Effector memory CD4-positive, alpha-beta T cell (primary cell): Measurements from ENCODE around the gene ESPNL.

Experiments used
- DNase-seq, 3 donors: peaks; one replicate each; pipeline ENCODE4 v3.0.0-alpha.2; 2020
- H3K27ac ChIP-seq: 2 replicates; pipeline ENCODE4 v1.7.0; 2013; ENCODE audit warnings: mild to moderate bottlenecking, low read length, moderate library complexity; ENCODE audit not compliant: insufficient read depth, poor library complexity, severe bottlenecking
- H3K27me3 ChIP-seq: replicated peaks from 2 replicates; pipeline ENCODE4 v1.7.0; 2013; ENCODE audit warnings: mild to moderate bottlenecking, low read length; ENCODE audit not compliant: insufficient read depth, control insufficient read depth, poor library complexity, severe bottlenecking
- H3K36me3 ChIP-seq: 2 replicates; pipeline ENCODE4 v1.7.0; 2013; ENCODE audit warnings: mild to moderate bottlenecking, low read length, moderate library complexity; ENCODE audit not compliant: control insufficient read depth, insufficient read depth
- H3K4me1 ChIP-seq: 2 replicates; pipeline ENCODE4 v1.7.0; 2013; ENCODE audit warnings: low read length, mild to moderate bottlenecking; ENCODE audit not compliant: control insufficient read depth, insufficient read depth, poor library complexity, severe bottlenecking
- H3K4me3 ChIP-seq: 2 replicates; pipeline ENCODE4 v1.7.0; 2013; ENCODE audit warnings: low read length, low read depth, mild to moderate bottlenecking; ENCODE audit not compliant: insufficient read depth, poor library complexity, severe bottlenecking
- H3K9me3 ChIP-seq: 2 replicates; pipeline ENCODE4 v1.7.0; 2013; ENCODE audit warnings: mild to moderate bottlenecking, low read length, moderate library complexity; ENCODE audit not compliant: control insufficient read depth

Gene ESPNL

DNA sequence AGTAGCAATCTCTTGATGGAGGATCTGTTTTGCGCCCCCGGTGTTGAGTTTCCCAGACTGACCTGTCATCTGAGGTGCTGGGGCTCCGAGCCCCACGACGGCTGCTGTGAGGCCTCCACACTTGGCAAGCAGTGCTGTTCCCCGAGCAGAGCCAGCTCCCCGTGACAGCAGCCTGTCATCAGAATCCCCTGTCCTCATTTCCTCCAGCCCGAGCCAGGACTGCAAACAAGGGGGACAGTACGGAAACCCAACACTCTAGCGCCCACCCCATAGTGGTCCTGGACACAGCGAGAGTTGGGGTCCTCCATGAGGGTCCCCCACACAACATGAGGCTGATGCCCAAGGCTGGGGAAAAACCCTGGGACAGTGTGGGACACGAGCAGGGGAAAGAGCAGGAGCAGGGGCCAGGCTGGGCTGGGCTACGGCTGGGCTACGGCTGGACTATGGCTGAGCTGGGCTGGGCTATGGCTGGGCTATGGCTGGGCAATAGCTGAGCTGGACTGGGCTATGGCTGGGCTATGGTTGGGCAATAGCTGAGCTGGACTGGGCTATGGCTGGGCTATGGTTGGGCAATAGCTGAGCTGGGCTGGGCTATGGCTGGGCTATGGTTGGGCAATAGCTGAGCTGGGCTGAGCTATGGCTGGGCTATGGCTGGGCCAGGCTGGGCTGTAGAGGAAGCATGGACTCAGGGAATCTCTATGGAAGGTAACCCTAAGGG lies 36.8 kb downstream of the ESPNL start:
- Histone ChIP-seq H3K36me3 (no peaks in the 10 kb centered on the region), H3K9me3 (no peaks in the 10 kb centered on the region), H3K27me3 (no peaks in the 10 kb centered on the region), H3K27ac (no peak overlapping the region), H3K4me3 (no peak overlapping the region), H3K4me1 (peaks cover 7% of the 10 kb centered on the region)
- no peak for DNase-seq

DNA sequence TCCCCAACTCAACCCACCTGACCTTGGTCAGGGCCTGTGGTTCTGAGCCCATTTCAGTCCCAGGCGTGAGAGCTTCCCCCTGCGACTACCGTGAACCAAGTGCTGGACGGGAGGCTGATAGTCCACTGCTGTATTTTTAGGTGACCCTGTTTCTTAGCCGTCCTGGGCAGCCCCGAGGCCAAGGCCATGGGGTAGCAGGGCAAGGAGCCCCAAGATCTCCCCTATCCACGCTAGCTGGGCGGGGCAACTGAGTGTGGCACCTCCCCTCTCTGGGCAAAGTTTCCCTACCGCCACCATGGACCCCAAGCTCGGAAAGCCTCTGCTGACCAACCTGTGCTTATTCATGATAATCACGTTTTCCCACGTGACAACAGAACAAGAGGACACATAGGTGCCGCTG lies 37.7 kb downstream of the ESPNL start:
- no peak for DNase-seq
- Histone ChIP-seq H3K36me3 (no peaks in the 10 kb centered on the region), H3K4me1 (peaks cover 7% of the 10 kb centered on the region), H3K27me3 (no peaks in the 10 kb centered on the region), H3K27ac (no peak overlapping the region), H3K4me3 (no peak overlapping the region), H3K9me3 (no peaks in the 10 kb centered on the region)

DNA sequence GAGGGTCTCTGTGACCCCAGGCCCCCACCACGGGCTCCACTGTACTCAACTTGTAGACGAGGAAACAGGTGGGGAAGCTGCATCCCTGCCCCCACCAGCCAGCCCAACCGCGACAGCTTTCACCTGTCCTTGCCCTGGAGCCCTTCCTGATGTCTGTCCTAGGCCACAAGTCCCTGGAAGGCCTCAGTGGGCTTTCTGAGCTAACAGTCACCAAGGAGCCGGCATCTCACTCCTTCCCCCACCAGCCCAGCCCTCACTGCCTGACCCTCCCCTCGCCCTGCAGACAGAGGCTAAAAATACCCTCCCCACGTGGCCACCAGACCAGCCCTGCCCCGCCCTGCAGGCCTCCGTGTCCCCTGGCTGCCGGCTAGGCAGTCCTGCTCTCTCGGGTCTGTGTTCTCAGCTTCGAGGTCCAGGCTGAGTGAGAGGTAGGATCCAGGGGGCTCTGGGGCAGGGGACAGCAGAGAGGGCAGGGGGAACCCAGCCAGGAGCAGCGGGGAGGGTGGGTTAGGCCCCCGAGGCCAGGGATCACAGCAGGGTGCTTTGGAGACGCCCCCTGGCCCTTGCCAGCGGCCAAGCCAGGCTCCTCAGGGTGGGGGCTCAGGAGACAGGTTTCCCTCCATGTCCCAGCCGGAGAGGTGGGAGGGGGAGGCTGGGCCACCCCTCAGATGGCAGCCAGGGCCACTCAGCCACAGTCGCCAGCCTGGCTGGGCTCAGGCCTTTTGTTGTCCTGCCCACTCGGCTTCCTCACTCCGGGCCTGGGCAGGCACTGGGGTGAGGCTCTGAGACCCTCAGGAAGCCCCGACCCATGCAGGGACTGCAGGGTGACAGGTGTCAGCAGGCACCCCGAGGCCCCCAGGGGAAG lies 38.4 kb downstream of the ESPNL start, which contains the start of gene KLHL30:
Gene KLHL30 (plus strand): TSS at position 338 of the 865 bp plus-strand sequence. CDS start 2,087 bp downstream, outside the sequence.
- Histone ChIP-seq H3K27me3 (no peaks in the 10 kb centered on the region), H3K9me3 (no peaks in the 10 kb centered on the region), H3K36me3 (no peaks in the 10 kb centered on the region), H3K4me1 (peaks cover 7% of the 10 kb centered on the region), H3K4me3 (no peak within 1 kb of the TSS), H3K27ac (no peak within 1 kb of the TSS)
- no peak for DNase-seq

GRCh38 chr2:238139196-238140039 lies 39.3 kb downstream of the ESPNL start:
- DNase-seq, result no peak
- Histone ChIP-seq H3K27me3 (no peaks in the 10 kb centered on the region), H3K4me3 (no peak overlapping the region), H3K4me1 (peaks cover 7% of the 10 kb centered on the region), H3K9me3 (no peaks in the 10 kb centered on the region), H3K36me3 (no peaks in the 10 kb centered on the region), H3K27ac (no peak overlapping the region)

DNA sequence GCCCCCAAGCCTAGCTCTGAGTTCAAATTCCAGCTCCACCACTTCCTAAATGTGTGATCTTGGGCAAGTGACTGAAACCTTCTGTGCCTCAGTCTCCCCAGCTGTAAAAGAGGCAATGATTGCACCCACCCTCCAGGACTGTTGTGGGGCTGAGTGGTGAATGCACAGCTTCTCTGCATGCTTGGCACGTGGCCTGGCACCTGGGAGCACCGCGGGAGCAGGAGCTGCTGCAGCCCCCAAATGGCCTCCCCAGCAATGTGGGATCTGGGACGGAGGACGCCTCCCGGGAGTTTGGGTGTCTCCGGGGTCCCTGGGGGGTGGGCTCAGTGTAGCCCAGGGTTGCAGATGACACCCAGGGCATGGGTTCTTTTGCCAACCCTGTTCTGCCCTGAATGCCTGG lies 39.9 kb downstream of the ESPNL start:
- no peaks in the 10 kb centered on the region for H3K27me3 ChIP-seq
- no peak for DNase-seq
- no peaks in the 10 kb centered on the region for H3K9me3 ChIP-seq
- H3K4me3 ChIP-seq, result no peak overlapping the region
- peaks cover 7% of the 10 kb centered on the region for H3K4me1 ChIP-seq
- H3K36me3 ChIP-seq, result no peaks in the 10 kb centered on the region
- no peak overlapping the region for H3K27ac ChIP-seq

DNA sequence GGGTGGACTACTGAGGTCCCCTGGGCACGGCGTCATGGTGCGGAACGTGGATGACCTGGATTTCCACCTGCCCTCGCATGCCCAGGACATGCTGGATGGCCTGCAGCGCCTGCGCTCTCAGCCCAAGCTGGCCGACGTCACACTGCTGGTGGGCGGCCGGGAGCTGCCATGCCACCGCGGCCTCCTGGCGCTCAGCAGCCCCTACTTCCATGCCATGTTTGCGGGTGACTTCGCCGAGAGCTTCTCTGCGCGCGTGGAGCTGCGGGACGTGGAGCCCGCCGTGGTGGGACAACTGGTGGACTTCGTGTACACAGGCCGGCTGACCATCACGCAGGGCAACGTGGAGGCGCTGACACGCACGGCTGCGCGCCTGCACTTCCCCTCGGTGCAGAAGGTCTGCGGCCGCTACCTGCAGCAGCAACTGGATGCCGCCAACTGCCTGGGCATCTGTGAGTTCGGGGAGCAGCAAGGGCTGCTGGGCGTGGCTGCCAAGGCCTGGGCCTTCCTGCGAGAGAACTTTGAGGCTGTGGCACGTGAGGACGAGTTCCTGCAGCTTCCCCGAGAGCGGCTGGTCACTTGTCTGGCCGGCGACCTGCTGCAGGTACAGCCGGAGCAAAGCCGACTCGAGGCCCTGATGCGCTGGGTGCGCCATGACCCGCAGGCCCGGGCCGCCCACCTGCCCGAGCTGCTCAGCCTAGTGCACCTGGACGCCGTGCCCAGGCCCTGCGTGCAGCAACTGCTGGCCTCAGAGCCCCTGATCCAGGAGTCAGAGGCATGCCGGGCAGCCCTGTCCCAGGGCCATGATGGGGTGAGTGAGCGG lies 40.8 kb downstream of the ESPNL start:
- H3K4me3 ChIP-seq, result no peak overlapping the region
- no peaks in the 10 kb centered on the region for H3K9me3 ChIP-seq
- H3K36me3 ChIP-seq, result no peaks in the 10 kb centered on the region
- no peak overlapping the region for H3K27ac ChIP-seq
- peaks cover 7% of the 10 kb centered on the region for H3K4me1 ChIP-seq
- DNase-seq, result no peak
- H3K27me3 ChIP-seq, result no peaks in the 10 kb centered on the region

- no peaks in the 10 kb centered on the region for H3K9me3 ChIP-seq
- H3K4me1 ChIP-seq, result peaks cover 7% of the 10 kb centered on the region
- H3K4me3 ChIP-seq, result no peak overlapping the region
- H3K27me3 ChIP-seq, result no peaks in the 10 kb centered on the region
- DNase-seq, result no peak
- no peaks in the 10 kb centered on the region for H3K36me3 ChIP-seq
- no peak overlapping the region for H3K27ac ChIP-seq
Observed at GRCh38 chr2:238141541-238142318, 41.6 kb downstream of the ESPNL start.

GRCh38 chr2:238142382-238143205 lies 42.5 kb downstream of the ESPNL start:
- DNase-seq, result no peak
- no peak overlapping the region for H3K4me3 ChIP-seq
- H3K36me3 ChIP-seq, result no peaks in the 10 kb centered on the region
- H3K27me3 ChIP-seq, result no peaks in the 10 kb centered on the region
- no peaks in the 10 kb centered on the region for H3K9me3 ChIP-seq
- H3K4me1 ChIP-seq, result peaks cover 7% of the 10 kb centered on the region
- no peak overlapping the region for H3K27ac ChIP-seq
